Mucosa of descending colon (tissue), 3 donors: ENCODE results near the gene TMEM79. TPM values are rescaled to one million over a fixed set of nuclear protein-coding genes. Genes with fewer than 3 reads are reported as not detected.

ENCODE experiments used
- ATAC-seq: fragments of 200-7000 bp; cut with Tn5 transposase; one replicate; pipeline ENCODE4 v1.9.1; 2020; ENCODE audit warnings: mild to moderate bottlenecking, moderate library complexity
- DNase-seq, 3 donors: peaks; one replicate each; pipeline ENCODE4 v3.0.0-alpha.2; 2020
- H3K36me3 ChIP-seq: fragments of 200-600 bp; one replicate; pipeline ENCODE4 v1.8.0; 2021; ENCODE audit warnings: low read depth, mild to moderate bottlenecking
- H3K4me1 ChIP-seq: fragments of 200-600 bp; one replicate; pipeline ENCODE4 v1.8.0; 2021; ENCODE audit warnings: low read depth, mild to moderate bottlenecking
- H3K4me3 ChIP-seq: fragments of 200-600 bp; one replicate; pipeline ENCODE4 v1.8.0; 2021; ENCODE audit warnings: mild to moderate bottlenecking
- H3K9me3 ChIP-seq: fragments of 200-600 bp; one replicate; pipeline ENCODE4 v1.8.0; 2021; ENCODE audit warnings: mild to moderate bottlenecking
- CTCF ChIP-seq: fragments of 200-600 bp; IDR thresholded peaks from one replicate; pipeline ENCODE4 v1.8.0; 2022; ENCODE audit warnings: antibody characterized with exemption, mild to moderate bottlenecking
- intact Hi-C, 2 donors: fragments of 100-400 bp; cut with DNase I in 1 of 2; cut with micrococcal nuclease in 1 of 2; formaldehyde crosslinking; loops; one replicate each; pipeline versions ENCODE4 v1.11.0 to v1.11.1; 2022; cut with DNase I, micrococcal nuclease
- long read RNA-seq, 2 donors: library from polyadenylated mRNA; unstranded; transcript quantifications; one replicate each; pipeline ENCODE4 v2.0.0, GENCODE V29; 2019 to 2021
- total RNA-seq, 3 donors: library from RNA; stranded (reverse); fragmentation: NEBNext Ultra II Directional in 2 of 3; extraction: Animal tissue kit (Norgen Biotek cat#: 25700) in 2 of 3; gene quantifications; one replicate each; pipeline versions ENCODE4 v1.2.1 to v1.2.4, GENCODE V29; 2021 to 2023
- donor health status: DM: no; HTN: no; CAD: no; lungs with moderate emphysema.
- donor health status: DM: no; HTN: no; CAD: no.
- donor health status: DM: no; HTN: yes; CAD: no.

Gene TMEM79
- total RNA-seq = 1 to 10 TPM; 3.9 to 6.0 (median 4.1) TPM
- long read RNA-seq, donor 1, transcript TMEM79-201 (4 exons, 2,191 nt) = major isoform, 7 of 13 reads
- long read RNA-seq, donor 1, partial matches to known transcripts = 5 of 13 reads
- long read RNA-seq, donor 1, other reads (novel, unspliced or antisense) = 1 of 13 reads
- long read RNA-seq, donor 2, partial matches to known transcripts = 0 of 1 reads
- long read RNA-seq, donor 2, other reads (novel, unspliced or antisense) = 0 of 1 reads

- intact Hi-C loops = no loop called here
- peak within 1 kb of the TSS; percentile 77 for H3K4me3 ChIP-seq
These were observed at the start of gene TMEM79 for GRCh38 chr1:156284112-156284511. TMEM79 (plus strand) TSS chr1:156284325; CDS start chr1:156285227, 902 bp downstream.

GRCh38 chr1:156236164-156236563 lies 48.0 kb upstream of the TMEM79 start:
- Histone ChIP-seq H3K4me3 (no peak overlapping the region), H3K9me3 (no peaks in the 10 kb centered on the region), H3K36me3 (no peaks in the 10 kb centered on the region), H3K4me1 (no peaks in the 10 kb centered on the region)
- TF ChIP-seq CTCF = no peak
- DNase-seq (no peak), ATAC-seq (no peak)
- intact Hi-C loops = no loop called here

More at GRCh38 chr1:156284112-156284511, at the start of gene TMEM79:
- ATAC-seq (peak; percentile 10), DNase-seq (peak in 2 of 3 donors; percentile 51 to 56)
- no peaks in the 10 kb centered on the region for H3K9me3 ChIP-seq
- no peaks in the 10 kb centered on the region for H3K36me3 ChIP-seq
- no peak for TF ChIP-seq CTCF
- peaks cover 21% of the 10 kb centered on the region for H3K4me1 ChIP-seq

- ATAC-seq (no peak), DNase-seq (no peak)
- Histone ChIP-seq H3K4me3 (no peak overlapping the region), H3K9me3 (no peaks in the 10 kb centered on the region), H3K36me3 (no peaks in the 10 kb centered on the region), H3K4me1 (no peaks in the 10 kb centered on the region)
- intact Hi-C loops = no loop called here
- TF ChIP-seq CTCF = no peak
These were observed 45.9 kb upstream of the TMEM79 start for GRCh38 chr1:156238248-156238647.

- ATAC-seq (no peak), DNase-seq (no peak)
- H3K4me1 ChIP-seq = peaks cover 11% of the 10 kb centered on the region
- H3K9me3 ChIP-seq = no peaks in the 10 kb centered on the region
- no peak overlapping the region for H3K4me3 ChIP-seq
- H3K36me3 ChIP-seq = no peaks in the 10 kb centered on the region
- TF ChIP-seq CTCF = no peak
- intact Hi-C loops = no loop called here
These were observed 42.8 kb upstream of the TMEM79 start for GRCh38 chr1:156241311-156241811.

- ATAC-seq (no peak), DNase-seq (no peak)
- no peaks in the 10 kb centered on the region for H3K9me3 ChIP-seq
- peaks cover 11% of the 10 kb centered on the region for H3K4me1 ChIP-seq
- intact Hi-C loops = no loop called here
- no peak within 1 kb of the TSS for H3K4me3 ChIP-seq
- TF ChIP-seq CTCF = no peak
- no peaks in the 10 kb centered on the region for H3K36me3 ChIP-seq
These were observed 42.2 kb upstream of the TMEM79 start, which contains the start of gene BGLAP for GRCh38 chr1:156241926-156242325. BGLAP (plus strand) TSS chr1:156242184; CDS start chr1:156242232, 48 bp downstream.
